Stimulated activated CD8-positive, alpha-beta memory T cell treated with anti-CD3 and anti-CD28 coated beads, Interleukin-4, amount 100 ng/mL, for 1 hour (primary cell): ENCODE data around the gene CALCOCO1.
"Not testable (repeated sequence)": the region's sequence is repeated elsewhere in the genome, so short reads cannot be mapped to it uniquely, and the experiment has no call there.

Experiments used
- DNase-seq, 2 donors: peaks; one replicate each; pipeline ENCODE4 v3.0.0-alpha.2; 2020; ENCODE audit warnings: low read depth in 2 of 2, low spot score in 1 of 2

Gene CALCOCO1, protein sequence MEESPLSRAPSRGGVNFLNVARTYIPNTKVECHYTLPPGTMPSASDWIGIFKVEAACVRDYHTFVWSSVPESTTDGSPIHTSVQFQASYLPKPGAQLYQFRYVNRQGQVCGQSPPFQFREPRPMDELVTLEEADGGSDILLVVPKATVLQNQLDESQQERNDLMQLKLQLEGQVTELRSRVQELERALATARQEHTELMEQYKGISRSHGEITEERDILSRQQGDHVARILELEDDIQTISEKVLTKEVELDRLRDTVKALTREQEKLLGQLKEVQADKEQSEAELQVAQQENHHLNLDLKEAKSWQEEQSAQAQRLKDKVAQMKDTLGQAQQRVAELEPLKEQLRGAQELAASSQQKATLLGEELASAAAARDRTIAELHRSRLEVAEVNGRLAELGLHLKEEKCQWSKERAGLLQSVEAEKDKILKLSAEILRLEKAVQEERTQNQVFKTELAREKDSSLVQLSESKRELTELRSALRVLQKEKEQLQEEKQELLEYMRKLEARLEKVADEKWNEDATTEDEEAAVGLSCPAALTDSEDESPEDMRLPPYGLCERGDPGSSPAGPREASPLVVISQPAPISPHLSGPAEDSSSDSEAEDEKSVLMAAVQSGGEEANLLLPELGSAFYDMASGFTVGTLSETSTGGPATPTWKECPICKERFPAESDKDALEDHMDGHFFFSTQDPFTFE

DNA sequence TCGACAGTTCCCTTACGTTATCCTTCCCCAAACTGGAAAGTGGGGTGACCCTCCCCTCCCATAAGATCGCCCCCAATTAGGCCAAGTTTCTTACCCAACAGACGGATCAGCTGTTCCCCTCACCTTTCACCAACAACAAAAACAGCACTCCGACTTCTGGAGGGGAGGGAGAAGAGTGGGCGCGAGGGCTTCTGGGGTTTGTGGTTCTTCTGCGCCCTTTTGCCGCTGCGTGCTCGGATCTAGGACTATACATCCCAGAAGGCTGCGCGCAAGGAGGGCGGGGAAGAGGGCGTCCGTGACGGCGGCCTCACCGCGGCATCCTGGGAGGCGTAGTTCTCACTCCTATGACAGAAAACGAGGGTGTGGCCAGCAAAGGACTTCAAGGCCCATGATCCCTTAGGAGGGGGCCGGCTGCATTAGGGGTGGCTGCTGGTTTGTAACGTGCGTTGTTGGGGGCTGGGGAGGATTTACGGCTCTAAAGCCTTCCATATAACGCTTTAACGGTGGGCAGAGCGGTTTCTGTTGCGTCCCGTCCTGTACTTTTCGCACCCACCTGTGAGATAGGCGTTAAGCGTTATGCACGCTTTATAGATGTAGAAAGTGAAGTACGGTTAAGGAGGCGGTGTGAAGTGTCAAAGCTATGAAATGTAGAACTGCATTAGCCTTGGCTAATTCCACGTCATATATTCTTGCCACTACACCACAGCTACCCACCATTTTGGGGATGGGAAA, at the start of gene CALCOCO1:
TSS of gene CALCOCO1 (minus strand) at position 143 of the 732 bp plus-strand sequence. CDS start 2,210 bp downstream, outside the sequence.
- DNase-seq: peak; percentile 80 to 93

DNA sequence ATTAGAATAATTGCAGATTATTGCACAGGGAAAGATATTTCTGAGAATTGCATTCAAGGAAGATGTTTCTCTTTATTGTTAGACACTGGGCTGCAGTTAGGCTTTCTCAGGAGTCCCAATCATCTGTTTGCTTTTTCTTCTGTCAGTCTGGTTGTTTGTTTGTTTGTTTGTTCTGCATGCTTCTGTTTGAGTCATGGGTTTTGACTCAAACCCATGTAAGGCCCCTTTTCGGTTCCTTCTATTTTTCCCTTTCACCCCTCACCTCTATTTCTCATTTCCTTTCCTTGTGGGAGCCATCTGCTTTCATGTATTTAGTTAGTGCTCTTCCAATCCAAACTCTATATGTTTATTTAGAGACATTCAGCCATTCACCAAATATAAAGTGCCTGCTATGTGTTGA, 49.6 kb upstream of the CALCOCO1 start:
- no peak for DNase-seq

DNA sequence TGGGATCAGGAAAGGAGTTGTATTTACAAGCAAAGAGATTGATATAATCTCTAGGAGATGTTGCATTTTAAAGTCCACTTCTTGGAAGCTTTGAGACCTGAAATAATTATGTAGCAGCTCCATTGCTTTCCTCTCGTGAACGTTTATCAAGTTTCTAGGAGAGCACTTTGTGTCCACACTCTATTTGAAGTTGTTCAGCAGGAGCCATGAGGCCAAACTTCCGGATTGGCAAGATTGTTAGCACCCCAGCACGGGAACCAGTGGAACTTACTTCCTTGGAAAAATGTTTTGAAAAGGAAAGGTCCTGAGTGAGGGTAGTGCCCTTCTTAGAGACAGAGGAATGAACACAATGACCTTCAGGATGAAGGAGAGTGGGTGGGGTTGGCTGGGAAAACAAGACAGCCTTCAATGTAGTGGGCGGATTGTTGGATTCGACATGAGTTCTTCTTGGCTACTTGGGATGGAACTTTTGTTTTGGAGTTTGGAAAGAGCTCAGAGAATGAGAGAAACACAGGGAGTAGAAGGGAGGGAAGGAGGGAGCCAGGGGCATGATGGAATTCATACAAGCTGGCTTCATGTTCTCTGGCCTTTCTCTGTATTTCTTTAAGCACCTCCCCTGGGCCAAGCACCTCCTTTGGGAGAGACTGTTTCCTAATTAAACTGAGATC, 48.4 kb upstream of the CALCOCO1 start:
- no peak for DNase-seq

DNA sequence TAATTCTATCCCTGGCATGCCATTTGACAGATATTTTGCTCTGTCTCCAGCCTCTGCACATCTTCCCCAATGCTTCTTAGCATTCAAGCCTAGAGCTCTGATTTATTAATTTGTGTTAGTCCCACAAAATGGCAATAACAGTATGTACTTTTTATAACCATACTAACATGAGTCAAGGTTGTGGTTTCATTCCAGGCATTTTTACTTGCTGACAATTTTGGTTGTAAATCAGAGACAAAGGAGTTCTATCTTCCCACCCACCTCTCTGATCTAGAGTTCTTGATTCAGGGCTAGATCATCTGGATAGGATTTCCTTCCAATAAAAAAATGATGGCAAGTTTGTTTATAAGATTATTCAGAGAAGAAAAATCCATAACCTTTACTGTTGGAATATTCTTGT, 43.0 kb upstream of the CALCOCO1 start:
- no peak for DNase-seq

DNA sequence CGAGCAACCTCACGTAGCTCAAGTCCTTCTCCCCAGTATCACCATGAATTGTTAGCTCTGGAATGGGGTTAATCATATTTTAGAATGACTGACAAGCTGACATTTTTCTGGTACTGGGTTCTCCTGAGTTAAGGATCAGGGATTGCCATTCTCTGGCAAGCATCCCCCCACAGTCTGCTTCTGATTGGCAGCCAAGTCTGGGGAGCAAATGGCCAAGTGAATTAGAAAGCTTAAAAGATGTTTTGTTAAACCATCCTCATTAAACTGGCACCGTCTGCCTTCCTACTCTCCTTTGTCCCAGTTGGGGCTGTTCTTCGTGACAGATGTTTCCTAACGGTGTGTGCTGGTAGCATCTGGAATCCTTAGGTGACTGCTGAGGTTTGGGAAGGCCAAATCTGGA, 41.7 kb upstream of the CALCOCO1 start:
- no peak for DNase-seq

DNA sequence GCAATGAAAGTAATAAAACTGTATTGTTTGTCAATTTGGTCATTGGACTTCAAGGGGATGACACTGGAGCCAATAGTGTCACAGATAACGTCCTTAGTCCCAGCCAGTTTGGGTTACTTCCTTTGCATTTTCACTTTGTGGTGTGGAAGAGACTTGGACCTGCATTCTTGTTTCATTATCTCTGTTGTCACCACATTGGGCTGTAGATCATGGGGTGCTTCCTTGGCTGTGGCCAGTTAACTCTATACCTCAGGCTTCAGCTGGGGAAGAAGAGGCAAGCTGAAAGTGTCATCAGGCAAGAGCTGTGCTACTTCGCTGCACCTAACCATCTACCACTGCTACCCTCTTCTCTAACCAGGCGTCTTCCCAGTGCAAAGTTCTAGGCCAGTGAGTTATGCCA, 39.6 kb upstream of the CALCOCO1 start:
- DNase-seq: no peak

DNA sequence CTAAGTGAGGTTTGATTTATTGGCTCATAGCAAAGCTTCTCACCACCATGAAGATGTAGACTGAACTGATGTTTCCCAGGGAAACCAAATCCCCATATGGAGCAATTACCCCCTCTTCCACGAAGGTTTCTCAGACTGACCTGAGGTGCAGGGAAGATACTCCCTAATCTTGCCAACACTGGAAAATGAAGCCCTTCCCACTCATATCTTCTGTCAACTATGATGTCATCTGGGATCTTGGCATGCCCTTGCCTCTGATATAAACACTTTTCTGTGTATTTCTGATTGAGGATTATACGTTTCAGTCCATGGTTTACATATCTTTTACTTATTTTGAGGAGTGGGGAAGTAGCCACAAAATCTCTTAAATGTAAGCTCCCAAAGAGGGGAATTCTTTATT, 38.6 kb upstream of the CALCOCO1 start:
- DNase-seq: no peak

DNA sequence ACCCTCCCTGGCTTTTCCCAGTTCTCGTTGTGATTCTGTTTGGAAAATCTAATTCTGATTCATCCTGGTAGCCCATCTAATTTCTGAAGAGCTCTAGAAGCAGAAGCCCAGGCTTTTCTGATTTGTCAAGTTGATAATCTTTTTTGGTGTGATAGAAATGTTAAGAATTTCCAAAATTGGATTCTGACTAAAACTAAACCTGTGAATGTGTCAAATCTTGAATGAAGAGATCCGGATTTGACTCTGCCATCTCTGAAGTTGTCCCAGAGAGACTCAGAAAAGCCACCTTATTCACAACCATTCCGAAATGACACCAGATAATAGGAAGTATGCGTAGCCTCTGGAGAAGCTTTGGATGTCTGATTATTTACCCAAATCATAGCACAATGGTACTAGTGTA, 37.4 kb upstream of the CALCOCO1 start:
- no peak for DNase-seq

DNA sequence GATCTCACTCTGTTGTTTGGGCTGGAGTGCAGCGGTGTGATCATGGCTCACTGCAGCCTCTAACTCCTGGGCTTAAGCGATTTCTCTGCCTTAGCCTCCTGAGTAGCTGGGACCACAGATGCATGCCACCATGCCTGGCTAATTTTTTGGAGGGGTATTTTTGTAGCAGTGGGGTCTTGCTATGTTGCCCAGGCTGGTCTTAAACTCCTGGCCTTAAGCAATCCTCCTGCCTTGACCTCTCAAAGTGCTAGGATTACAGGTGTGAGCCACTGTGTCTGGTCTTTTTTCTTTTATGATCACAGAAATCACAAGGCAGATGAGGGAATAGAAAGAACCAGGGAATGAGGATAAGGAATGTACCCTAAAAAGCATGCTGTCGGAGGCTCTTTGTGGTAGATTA, 35.5 kb upstream of the CALCOCO1 start:
- DNase-seq: not testable (repeated sequence)

DNA sequence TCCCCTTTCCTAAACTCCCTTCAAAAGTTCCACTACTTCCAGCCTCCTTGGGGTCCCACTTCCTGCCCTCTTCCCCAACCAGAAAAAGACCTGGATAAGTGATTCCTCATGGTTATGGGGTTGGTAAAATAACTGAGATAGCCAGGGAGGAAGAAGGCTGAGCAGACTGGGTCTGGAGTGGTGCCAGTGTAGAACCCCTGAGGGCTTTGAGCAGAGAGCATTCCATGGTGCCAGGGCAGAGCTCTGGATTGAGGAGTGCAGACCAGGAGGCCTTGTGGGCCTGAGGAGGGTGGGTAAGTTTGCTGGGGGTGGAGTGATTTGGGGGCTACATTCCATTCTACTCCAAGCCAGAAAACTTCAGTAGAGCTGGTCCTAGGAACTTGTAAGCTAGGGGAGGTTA, 34.1 kb upstream of the CALCOCO1 start:
- no peak for DNase-seq

DNA sequence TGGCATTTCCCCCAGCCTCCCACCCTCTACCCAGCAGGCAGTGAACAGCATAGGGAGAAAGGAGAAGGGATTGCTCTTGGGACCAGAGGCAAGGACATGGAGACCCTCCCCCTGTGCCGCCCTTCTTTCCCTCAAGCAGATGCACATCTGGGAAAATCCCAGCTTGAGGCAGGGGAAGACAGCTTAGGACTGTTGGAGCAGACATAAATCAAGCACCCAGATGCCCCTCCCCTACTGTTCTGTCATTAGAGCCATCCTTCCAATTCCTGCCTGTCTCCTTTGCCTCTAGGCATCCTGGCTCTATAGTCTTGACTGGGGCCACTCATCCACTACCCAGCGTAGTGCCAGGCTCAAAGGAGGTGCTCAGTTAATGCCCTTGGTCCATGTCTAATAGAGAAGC, 32.0 kb upstream of the CALCOCO1 start:
- no peak for DNase-seq

DNA sequence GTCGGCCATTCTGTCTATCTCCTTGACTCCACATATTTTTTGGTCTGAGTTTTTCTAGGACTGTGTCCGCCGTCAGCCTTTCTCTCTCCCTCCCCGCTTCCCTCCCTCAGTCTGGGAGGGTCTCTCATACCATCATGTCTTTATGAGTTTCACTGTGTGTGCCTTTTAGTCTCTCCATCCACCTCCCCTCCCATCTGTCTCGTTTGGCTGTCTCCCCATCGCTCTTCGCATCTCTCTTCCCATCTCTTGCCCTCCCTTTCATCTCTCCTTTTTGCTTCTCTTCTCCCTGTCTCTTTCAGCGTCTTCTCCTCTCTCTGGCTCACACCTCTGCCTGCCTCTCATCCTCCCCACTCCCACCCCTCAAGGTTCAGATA, 31.5 kb upstream of the CALCOCO1 start:
- DNase-seq: no peak

DNA sequence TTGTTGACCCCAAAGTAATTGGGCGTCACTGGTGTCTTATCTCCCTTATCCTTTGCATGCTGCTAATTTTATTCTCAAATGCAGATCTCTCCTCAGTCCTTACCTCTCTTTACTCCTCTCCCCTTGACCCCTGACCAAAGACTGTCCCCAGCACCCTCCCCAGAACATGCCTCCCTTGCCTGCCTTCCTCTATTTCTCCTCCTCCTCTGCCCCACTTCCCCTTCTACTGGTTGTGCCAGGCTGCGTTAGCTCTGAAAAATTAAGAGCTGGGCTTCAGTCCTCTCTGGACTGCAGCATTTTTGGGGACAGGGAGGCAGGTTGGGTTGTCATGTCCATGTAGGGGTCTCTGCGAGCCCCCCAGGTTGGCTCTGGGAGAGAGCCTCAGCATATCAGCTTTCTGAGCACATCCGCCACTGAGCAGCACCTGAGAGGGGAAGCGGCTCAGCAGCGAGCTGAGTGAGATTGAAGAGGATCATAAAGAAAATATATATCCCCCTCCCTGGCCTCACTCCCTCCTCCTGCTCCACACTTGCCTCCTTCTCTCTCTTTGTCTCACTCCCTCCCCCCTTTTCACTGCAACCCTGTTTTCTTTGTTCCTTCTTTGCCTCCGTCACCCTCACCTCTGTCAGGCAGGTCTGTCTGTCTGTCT, 31.0 kb upstream of the CALCOCO1 start:
- no peak for DNase-seq

DNA sequence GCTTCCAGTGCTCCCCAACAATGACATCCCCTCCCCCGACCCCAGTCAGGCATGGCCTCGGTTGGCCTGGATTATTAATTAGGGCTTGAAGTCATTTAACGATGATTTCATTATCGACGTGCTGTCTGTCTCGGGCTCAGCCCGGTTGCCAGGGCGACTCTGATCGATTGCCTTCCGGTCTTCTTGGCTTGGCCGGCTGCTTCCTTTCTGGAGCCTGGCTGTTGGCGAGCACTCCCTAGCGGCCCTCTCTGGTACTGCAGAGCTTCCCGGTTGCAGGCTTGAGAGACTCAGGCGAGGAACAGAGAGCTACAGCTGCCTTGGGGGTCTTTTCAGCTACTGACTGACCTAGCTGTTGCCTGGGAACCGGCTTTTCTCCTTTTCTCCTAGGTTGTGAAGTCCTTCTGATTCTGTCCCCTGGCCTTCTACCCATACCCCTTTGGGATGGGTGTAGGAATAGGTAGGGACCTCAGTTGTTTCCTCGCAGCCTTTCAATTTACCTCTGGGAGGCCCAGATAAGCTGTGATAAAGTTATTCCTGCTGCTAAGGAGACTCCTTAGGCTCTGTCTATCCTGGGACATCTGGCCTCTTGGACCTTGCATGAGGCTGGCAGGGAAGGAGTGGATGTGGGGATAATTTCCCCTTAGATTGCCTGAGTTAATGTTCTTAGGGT, 30.0 kb upstream of the CALCOCO1 start:
- peak; percentile 47 to 57 for DNase-seq

DNA sequence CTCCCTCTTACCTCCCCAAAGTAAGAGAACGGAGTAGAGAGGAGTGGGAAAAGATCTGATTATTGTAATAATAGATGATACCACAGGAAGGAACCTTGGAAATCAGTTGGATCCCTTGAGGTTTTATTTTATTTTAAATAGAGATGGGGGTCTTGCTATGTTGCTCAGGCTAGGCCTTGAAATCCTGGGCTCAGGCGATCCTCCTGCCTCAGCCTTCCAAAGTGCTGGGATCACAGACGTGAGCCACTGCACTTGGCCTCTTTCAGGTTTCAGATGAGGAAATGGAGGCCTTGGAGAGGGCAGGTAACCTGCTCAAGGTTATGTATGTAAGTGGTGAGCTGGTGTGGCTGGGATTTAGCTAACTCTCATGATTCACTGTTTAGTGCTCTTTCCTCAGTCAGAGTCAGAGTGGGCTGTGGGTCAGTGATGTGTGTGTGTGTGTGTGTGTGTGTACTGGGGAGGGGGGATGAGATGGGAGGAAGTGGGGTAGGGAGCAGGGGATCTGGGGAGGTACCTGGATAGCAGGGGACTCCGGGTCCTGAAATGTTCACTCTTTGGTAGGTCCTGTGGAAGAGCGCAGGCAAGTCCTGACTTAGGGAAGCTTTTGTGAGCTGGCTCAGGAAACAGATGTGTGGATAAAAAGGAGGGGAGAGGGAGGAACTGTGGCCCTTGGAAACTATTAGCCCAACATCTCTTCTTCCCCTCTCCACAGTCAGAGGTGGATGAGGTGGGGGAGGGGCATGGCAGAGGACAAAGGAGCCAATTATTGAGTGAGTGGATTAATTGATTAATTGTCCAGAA, 29.2 kb upstream of the CALCOCO1 start:
- DNase-seq: no peak

DNA sequence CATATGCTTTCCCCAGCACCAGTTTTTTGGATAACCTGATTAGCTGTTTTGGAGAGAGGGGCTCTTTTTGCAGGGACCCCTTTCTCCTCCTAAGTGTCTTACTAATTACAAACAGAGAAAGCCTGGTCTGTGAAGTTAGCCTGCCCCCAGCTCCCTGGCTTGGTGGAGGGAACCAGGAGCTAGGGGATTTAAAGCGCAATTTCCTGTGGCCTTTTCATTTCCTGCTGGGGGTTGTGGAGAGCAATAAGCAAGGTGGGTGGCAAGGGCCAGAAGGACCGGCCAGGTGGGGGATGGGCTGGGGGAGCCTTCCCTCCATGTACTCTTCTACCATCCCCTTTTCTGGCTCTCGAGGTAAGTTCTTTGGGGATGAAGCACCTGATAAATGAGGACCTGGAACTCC, 28.6 kb upstream of the CALCOCO1 start:
- DNase-seq: no peak

DNA sequence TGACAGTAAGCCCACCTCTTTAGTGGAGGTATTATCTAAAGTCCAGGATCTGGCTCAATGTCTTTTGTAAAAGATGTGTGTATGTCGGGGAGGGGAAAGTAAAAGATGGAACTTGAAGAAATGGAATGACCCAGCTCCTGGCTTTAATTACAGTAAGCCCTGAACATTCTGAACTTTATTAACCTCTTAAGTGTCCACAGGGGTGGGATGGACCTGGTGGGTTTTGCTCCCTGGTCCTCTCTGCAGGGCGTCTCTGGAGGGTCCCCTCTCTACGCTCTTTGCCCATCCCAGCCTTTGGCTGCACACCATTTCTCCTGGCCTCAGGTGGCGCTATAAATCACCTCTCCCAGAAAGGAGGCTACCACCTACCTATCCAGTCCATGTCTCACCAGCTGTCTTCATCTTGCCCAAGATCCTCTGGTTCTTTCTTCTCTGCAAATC, 28.2 kb upstream of the CALCOCO1 start:
- no peak for DNase-seq

DNA sequence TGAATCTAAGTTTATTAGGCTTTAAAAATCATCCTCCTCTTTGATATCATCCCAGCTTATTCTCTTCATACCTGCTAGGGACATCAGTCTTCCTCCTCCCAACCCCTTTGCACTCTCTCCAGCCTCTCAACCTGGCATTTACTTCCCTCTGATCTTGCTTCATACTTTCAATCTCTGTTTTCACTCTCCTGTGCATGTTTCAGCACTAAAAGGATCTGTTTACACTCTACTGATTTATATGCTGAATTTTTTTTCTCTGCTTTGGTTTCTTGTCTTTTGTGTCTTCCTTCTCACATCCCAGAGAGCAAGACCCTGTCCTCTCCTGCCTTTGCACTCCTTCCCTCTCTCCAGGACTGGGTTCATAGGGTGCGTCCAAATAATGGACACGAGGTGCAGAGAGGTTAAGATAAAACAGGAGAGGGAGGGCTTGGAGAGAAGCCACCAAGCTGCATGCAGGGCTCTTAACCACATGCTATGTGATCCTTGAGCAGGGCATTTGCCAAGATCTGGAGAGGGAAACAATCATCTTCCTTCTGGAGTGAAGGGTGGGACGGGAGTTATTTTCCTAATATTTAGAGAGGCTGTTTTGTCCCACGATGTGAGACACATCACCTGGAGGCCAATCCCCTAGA, 27.5 kb upstream of the CALCOCO1 start:
- no peak for DNase-seq

DNA sequence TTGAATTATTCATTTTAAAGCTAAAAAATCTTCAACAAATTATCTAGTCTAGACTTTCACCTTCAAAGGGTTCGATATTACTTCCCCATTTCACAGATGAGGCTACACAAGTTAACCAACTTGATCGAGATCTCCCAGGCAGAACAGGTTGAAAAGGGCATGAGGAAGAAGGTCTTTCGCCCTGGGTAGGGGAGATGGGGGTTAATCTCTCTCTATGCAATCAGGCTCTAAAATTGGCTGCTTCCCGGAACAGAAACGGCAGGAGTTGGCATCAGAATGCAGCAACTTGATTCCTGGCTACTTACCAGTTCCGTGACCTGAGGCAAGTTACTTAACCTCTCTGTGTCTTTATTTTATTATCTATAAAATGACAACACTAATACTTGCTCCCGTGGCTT, 26.9 kb upstream of the CALCOCO1 start:
- DNase-seq: no peak
